Progenitor cell of endocrine pancreas (in vitro differentiated cells): ENCODE measurements around the gene LRRC8B. TPM values are rescaled to one million over a fixed set of nuclear protein-coding genes. Genes with fewer than 3 reads are reported as not detected.

ENCODE experiments used
- DNase-seq: peaks from one replicate; pipeline ENCODE4 v3.0.0; 2021; ENCODE audit warnings: low spot score; ENCODE audit not compliant: unreplicated experiment
- H3K27ac Mint-ChIP-seq: 2 replicates; pipeline ENCODE4 v1.8.0; 2021; ENCODE audit warnings: mild to moderate bottlenecking, moderate library complexity, mixed read lengths
- H3K27me3 Mint-ChIP-seq: 2 replicates; pipeline ENCODE4 v1.8.0; 2021; ENCODE audit warnings: mixed read lengths
- H3K36me3 Mint-ChIP-seq: 2 replicates; pipeline ENCODE4 v1.8.0; 2022; ENCODE audit warnings: mixed read lengths; ENCODE audit not compliant: insufficient read depth
- H3K4me1 Mint-ChIP-seq: 2 replicates; pipeline ENCODE4 v1.8.0; 2021; ENCODE audit warnings: low read depth, mixed read lengths
- H3K4me3 Mint-ChIP-seq: 2 replicates; pipeline ENCODE4 v1.8.0; 2021; ENCODE audit warnings: low read depth, mild to moderate bottlenecking, moderate library complexity, mixed read lengths
- H3K9me3 Mint-ChIP-seq: 2 replicates; pipeline ENCODE4 v1.8.0; 2021; ENCODE audit warnings: low read depth, mixed read lengths
- CTCF ChIP-seq: fragments of 200-600 bp; sonication (generic); IDR thresholded peaks from one replicate; pipeline ENCODE4 v1.5.0; 2021; ENCODE audit warnings: antibody characterized with exemption, mild to moderate bottlenecking; ENCODE audit not compliant: unreplicated experiment
- total RNA-seq: library from RNA; stranded (reverse); gene quantifications from 2 replicates; pipeline ENCODE4 v1.2.1, GENCODE V29; 2021

LRRC8B gene
- total RNA-seq, 1 donor from 2014 or later: 22.2 TPM

- Mint-ChIP-seq H3K36me3 (no peaks in the 10 kb centered on the region), H3K27ac (no peak overlapping the region), H3K4me3 (no peak overlapping the region), H3K9me3 (peaks cover 9% of the 10 kb centered on the region), H3K27me3 (no peaks in the 10 kb centered on the region), H3K4me1 (no peaks in the 10 kb centered on the region)
- no peak for TF ChIP-seq CTCF
- DNase-seq: no peak
Observed at GRCh38 chr1:89646259-89646658, 121.6 kb downstream of the LRRC8B start.

Other genes starting within 250 kb of the LRRC8B start
- gene GBP6, start 160.8 kb upstream of the LRRC8B start, total RNA-seq: not detected in 2 replicates
- 3.2 and 3.3 TPM in 2 replicates for gene LRRC8C, start 108.3 kb downstream of the LRRC8B start, total RNA-seq